Measurements from ENCODE around the gene PRRC2A.

- no peak for TF ChIP-seq CTCF (IDR thresholded peaks at IDR 0.05)
- no peak for TF ChIP-seq REST (IDR thresholded peaks at IDR 0.05; ENCODE audit: insufficient read depth in 1 of 2, low read depth in 2 of 2, low read length in 1 of 2)
- no peak for TF ChIP-seq POLR2AphosphoS5 (IDR thresholded peaks at IDR 0.05; ENCODE audit: low read depth, low read length)
- no peak for TF ChIP-seq TCF7L2 (IDR thresholded peaks at IDR 0.05; ENCODE audit: low read depth, low read length)
- no peak for TF ChIP-seq SIN3A (IDR thresholded peaks at IDR 0.05; ENCODE audit: borderline replicate concordance, insufficient read depth, low read depth, low read length)
Measured at GRCh38 chr6:31641370-31641769, 20.9 kb downstream of the PRRC2A start.

Data from Panc1 (cell line).